Transverse colon (tissue), 4 donors: ENCODE measurements around the gene SERTAD3. TPM values are rescaled to one million over a fixed set of nuclear protein-coding genes. Genes with fewer than 3 reads are reported as not detected.
"Not testable (repeated sequence)": the region's sequence is repeated elsewhere in the genome, so short reads cannot be mapped to it uniquely, and the experiment has no call there.

Source experiments
- DNase-seq: peaks from one replicate; pipeline ENCODE4 v3.0.0-alpha.2; 2019
- H3K27ac ChIP-seq, 4 donors: fragments of 200-600 bp; sonication (generic); 2 replicates each; pipeline ENCODE4 v1.5.1; 2016 to 2018; ENCODE audit warnings: inconsistent platforms in 4 of 4
- H3K27me3 ChIP-seq: fragments of 200-600 bp; sonication (generic); 2 replicates; pipeline ENCODE4 v1.5.1; 2017; ENCODE audit warnings: inconsistent platforms
- H3K36me3 ChIP-seq, 4 donors: fragments of 200-600 bp; sonication (generic); 2 replicates each; pipeline ENCODE4 v1.5.1; 2017 to 2019; ENCODE audit warnings: inconsistent platforms in 4 of 4
- H3K4me1 ChIP-seq, 4 donors: fragments of 200-600 bp; sonication (generic); 2 replicates each; pipeline ENCODE4 v1.5.1; 2017 to 2020; ENCODE audit warnings: inconsistent platforms in 4 of 4
- H3K4me3 ChIP-seq, 4 donors: fragments of 200-600 bp; sonication (generic); 1 replicate in 1 of 4; 2 replicates in 3 of 4; pipeline versions ENCODE4 v1.5.1 to v1.6.1; 2017 to 2019; ENCODE audit warnings: inconsistent platforms in 4 of 4
- H3K9me3 ChIP-seq, 2 donors: fragments of 200-600 bp; sonication (generic); 2 replicates each; pipeline ENCODE4 v1.5.1; 2017 to 2019; ENCODE audit warnings: inconsistent platforms in 2 of 2
- EP300 ChIP-seq: sonication (generic); formaldehyde crosslinking; IDR thresholded peaks from one replicate; pipeline ENCODE4 v1.6.1; 2017; ENCODE audit warnings: antibody characterized with exemption, low read depth
- POLR2A ChIP-seq: fragments of 450-650 bp; IDR thresholded peaks from one replicate; pipeline ENCODE4 v1.6.1; 2016; ENCODE audit warnings: antibody characterized with exemption, mild to moderate bottlenecking, moderate library complexity
- POLR2AphosphoS5 ChIP-seq, 3 donors: sonication (generic); formaldehyde crosslinking; IDR thresholded peaks; one replicate each; pipeline ENCODE4 v1.6.1; 2016; ENCODE audit warnings: antibody characterized with exemption in 3 of 3
- WGBS, 2 donors: methylation state at CpG; one replicate each; pipeline ENCODE4 v1.1.5; 2018; ENCODE audit warnings: low coverage in 1 of 2; 5-methylcytosine and 5-hydroxymethylcytosine counted together
- in situ Hi-C, 4 donors: fragments of 200-750 bp; cut with MboI; loops; one replicate each; pipeline versions ENCODE4 v1.15.0 to v1.15.1; 2017; ENCODE audit warnings: low sequenced_read_pairs in 3 of 4, low pct_ligation_motif_present in 1 of 4, low pct_unique_long_range_greater_than_20kb in 1 of 4
- intact Hi-C: fragments of 100-400 bp; cut with DNase I; formaldehyde crosslinking; loops from one replicate; pipeline ENCODE4 v1.15.1; 2023; ENCODE audit warnings: low total_unique reads
- total RNA-seq, 4 donors: library from RNA; depleted of rRNA; stranded (reverse); fragments of >200 nt; gene quantifications; one replicate each; pipeline ENCODE4 v1.1.0, GENCODE V29; 2016
- TF ChIP-seq, protein P1 (sequence below), 5 experiments: fragments of 200-600 bp in 3 of 5; fragments of 450-650 bp in 2 of 5; sonication (generic) in 3 of 5; IDR thresholded peaks; 1 replicate in 2 of 5; 2 replicates in 3 of 5; pipeline ENCODE4 v1.5.1; 2016 to 2017; ENCODE audit warnings: antibody characterized with exemption in 5 of 5, inconsistent platforms in 3 of 5, mild to moderate bottlenecking in 2 of 5, moderate library complexity in 1 of 5

SERTAD3 gene
- total RNA-seq, 4 donors from 2014 or later: 14.1 to 31.0 (median 22.2) TPM

DNA sequence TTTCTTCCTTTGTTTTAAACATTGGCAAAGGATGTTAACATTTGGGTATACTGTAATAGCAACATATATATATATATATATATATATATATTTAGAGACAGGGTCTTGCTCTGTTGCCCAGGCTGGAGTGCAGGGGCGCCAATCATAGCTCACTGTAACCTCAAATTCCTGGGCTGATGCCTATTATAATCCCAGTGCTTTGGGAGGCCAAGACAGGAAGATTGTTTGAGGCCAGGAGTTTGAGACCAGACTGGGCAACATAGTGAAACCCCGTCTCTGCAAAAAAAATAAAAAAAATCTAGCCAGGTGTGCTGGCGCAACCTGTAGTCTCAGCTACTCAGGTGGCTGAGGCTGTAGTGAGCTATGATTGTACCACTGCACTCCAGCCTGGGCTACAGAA is 16.1 kb upstream of the SERTAD3 start:
- H3K36me3 ChIP-seq: peaks cover 0 to 6% (median 3%) of the 10 kb centered on the region in 4 donors
- no peak overlapping the region for H3K27ac ChIP-seq
- H3K4me1 ChIP-seq: peaks cover 4 to 22% (median 17%) of the 10 kb centered on the region in 4 donors
- DNase-seq: no peak
- in situ Hi-C loops: no loop called here
- H3K27me3 ChIP-seq: no peaks in the 10 kb centered on the region
- WGBS, 2 donors: 92% methylated on average over 3 of the region's 3 CpGs
- H3K9me3 ChIP-seq: no peaks in the 10 kb centered on the region
- intact Hi-C loops: no loop called here
- TF ChIP-seq POLR2AphosphoS5 (IDR thresholded peaks at IDR 0.05): no peak
- TF ChIP-seq EP300: no peak
- TF ChIP-seq, protein P1, sequence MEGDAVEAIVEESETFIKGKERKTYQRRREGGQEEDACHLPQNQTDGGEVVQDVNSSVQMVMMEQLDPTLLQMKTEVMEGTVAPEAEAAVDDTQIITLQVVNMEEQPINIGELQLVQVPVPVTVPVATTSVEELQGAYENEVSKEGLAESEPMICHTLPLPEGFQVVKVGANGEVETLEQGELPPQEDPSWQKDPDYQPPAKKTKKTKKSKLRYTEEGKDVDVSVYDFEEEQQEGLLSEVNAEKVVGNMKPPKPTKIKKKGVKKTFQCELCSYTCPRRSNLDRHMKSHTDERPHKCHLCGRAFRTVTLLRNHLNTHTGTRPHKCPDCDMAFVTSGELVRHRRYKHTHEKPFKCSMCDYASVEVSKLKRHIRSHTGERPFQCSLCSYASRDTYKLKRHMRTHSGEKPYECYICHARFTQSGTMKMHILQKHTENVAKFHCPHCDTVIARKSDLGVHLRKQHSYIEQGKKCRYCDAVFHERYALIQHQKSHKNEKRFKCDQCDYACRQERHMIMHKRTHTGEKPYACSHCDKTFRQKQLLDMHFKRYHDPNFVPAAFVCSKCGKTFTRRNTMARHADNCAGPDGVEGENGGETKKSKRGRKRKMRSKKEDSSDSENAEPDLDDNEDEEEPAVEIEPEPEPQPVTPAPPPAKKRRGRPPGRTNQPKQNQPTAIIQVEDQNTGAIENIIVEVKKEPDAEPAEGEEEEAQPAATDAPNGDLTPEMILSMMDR (IDR thresholded peaks at IDR 0.05): no peak
- no peak for TF ChIP-seq POLR2A
- H3K4me3 ChIP-seq: no peak overlapping the region

DNA sequence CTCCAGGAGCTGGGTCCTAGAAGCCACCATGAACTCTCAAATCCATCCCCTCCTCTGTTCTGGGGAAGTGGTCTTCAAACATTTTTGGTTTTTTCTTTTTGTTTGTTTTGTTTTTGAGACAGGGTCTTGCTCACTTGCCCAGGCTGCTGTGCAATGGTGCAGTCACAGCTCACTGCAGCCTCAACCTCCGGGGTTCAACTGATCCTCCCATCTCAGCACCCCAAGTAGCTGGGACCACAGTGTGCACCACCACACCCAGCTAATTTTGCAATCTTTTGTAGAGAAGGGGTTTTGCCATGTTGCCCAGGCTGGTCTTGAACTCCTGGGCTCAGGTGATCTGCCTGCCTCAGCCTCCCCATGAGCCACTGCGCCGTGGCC is 14.5 kb upstream of the SERTAD3 start:
- intact Hi-C loops: no loop called here
- peaks cover under 1 to 9% (median 4%) of the 10 kb centered on the region in 4 donors for H3K4me1 ChIP-seq
- H3K4me3 ChIP-seq: no peak overlapping the region
- H3K9me3 ChIP-seq: no peaks in the 10 kb centered on the region
- H3K27ac ChIP-seq: no peak overlapping the region
- peaks cover 0 to 6% (median 3%) of the 10 kb centered on the region in 4 donors for H3K36me3 ChIP-seq
- in situ Hi-C loops: no loop called here
- 94 to 100% methylated on average over 1 to 3 of the region's 3 CpGs for WGBS, 2 donors
- DNase-seq: no peak
- no peak for TF ChIP-seq EP300
- no peak for TF ChIP-seq POLR2A
- TF ChIP-seq, protein P1 (IDR thresholded peaks at IDR 0.05): no peak
- no peak for TF ChIP-seq POLR2AphosphoS5 (IDR thresholded peaks at IDR 0.05)
- no peaks in the 10 kb centered on the region for H3K27me3 ChIP-seq

DNA sequence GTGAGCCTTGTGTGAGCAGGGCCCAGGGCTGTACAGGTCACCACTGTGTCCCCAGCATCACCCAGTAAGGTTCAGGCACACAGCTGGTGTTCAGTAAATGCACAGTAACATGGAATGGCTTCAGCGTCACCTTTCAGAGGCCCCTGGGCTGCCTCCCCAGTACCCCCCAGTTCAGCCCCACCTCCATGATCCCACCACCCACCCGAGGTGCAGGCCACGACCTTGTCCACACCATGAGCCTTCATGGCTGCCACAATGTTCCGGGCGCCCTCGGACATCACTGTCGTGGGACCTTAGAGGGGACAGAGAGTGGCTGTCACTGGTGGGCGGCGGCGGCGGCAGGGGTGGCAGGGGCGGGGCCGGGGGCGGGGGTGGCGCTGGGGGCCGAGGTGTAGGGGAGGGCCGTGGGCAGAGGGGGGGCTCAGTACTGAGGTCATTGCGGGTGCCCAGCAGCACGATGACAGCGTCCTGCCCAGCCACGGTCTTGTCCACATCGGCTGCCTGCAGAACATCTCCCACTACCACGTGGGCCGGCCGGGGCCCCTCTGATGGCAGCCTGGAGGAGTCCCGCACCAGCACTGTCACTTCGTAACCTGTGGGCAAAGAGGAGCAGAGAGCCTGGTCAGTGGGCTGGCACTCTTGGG is 13.9 kb upstream of the SERTAD3 start:
- H3K27ac ChIP-seq: no peak overlapping the region
- in situ Hi-C loops (no loop called here), intact Hi-C loops (no loop called here)
- DNase-seq: no peak
- H3K4me1 ChIP-seq: peaks cover 0 to 9% (median 4%) of the 10 kb centered on the region in 4 donors
- peaks cover 0 to 6% (median 3%) of the 10 kb centered on the region in 4 donors for H3K36me3 ChIP-seq
- no peak overlapping the region for H3K4me3 ChIP-seq
- no peaks in the 10 kb centered on the region for H3K9me3 ChIP-seq
- 84% methylated on average over 15 of the region's 27 CpGs; no CpG with 5 or more reads in 1 of the 2 donors for WGBS, 2 donors
- H3K27me3 ChIP-seq: no peaks in the 10 kb centered on the region
- TF ChIP-seq POLR2A (no peak), EP300 (no peak), POLR2AphosphoS5 (IDR thresholded peaks at IDR 0.05) (no peak)
- TF ChIP-seq, protein P1 (IDR thresholded peaks at IDR 0.05): no peak

DNA sequence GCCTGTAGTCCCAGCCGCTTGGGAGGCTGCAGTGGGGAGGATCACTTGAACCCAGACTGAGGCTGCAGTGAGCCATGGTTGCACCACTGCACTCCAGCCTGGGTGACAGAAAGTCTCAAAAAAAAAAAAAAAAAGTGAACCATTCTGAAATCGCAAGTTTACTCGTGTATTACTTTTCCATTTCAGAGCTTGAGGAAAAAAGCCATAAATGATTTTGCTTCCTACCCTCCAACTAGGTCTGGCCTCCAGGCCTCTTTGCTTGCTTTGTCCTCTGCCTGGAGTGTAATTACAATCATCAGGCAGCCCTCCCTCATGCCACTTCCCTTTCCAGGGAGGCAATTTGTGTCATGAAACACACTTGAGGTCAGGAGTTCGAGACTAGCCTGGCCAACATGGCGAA is 12.9 kb upstream of the SERTAD3 start:
- peaks cover 0 to 6% (median 3%) of the 10 kb centered on the region in 4 donors for H3K36me3 ChIP-seq
- no peaks in the 10 kb centered on the region for H3K27me3 ChIP-seq
- no peak overlapping the region for H3K4me3 ChIP-seq
- no peaks in the 10 kb centered on the region for H3K9me3 ChIP-seq
- WGBS, 2 donors: 89 to 98% methylated on average over 3 to 5 of the region's 5 CpGs
- TF ChIP-seq, protein P1 (IDR thresholded peaks at IDR 0.05): no peak
- TF ChIP-seq EP300 (no peak), POLR2AphosphoS5 (IDR thresholded peaks at IDR 0.05) (no peak), POLR2A (no peak)
- in situ Hi-C loops (no loop called here), intact Hi-C loops (no loop called here)
- peaks cover 0 to 9% (median 4%) of the 10 kb centered on the region in 4 donors for H3K4me1 ChIP-seq
- no peak overlapping the region for H3K27ac ChIP-seq
- DNase-seq: no peak

DNA sequence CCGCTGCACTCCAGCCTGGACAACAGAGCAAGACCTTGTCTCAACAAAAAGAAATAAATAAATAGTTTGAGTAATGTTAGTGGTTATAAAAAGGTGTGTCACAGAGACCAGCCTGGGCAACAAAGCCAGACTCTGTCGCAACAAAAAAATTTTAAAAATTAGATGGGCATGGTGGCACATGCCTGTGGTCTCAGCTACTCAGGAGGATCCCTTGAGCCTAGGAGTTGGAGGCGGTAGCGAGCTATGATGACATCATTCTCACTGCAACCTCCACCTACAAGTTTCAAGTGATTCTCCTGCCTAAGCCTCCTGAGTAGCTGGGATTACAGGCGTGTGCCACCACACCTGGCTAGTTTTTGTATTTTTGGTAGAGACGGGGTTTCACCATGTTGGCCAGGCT is 9.8 kb upstream of the SERTAD3 start:
- H3K36me3 ChIP-seq, H3K4me1 ChIP-seq, in situ Hi-C loops, H3K9me3 ChIP-seq, H3K27me3 ChIP-seq, DNase-seq, H3K27ac ChIP-seq, H3K4me3 ChIP-seq, intact Hi-C loops: not testable (repeated sequence)
- WGBS, 2 donors: 80 to 91% methylated on average over 1 to 6 of the region's 6 CpGs
